Mammary epithelial cell (primary cell): ENCODE results near the gene EGLN1.

ENCODE experiments used
- EZH2 ChIP-seq: IDR thresholded peaks from 2 replicates; pipeline ENCODE4 v1.6.1; 2012; ENCODE audit warnings: low read length, inconsistent platforms, borderline replicate concordance
- TF ChIP-seq, protein P1 (sequence below), 2 donors: IDR thresholded peaks in 1 of 2; conservative IDR thresholded peaks in 1 of 2; 2 replicates each; pipeline ENCODE4 v1.5.1; 2011 to 2012; ENCODE audit warnings: inconsistent platforms in 2 of 2, low read length in 2 of 2, mild to moderate bottlenecking in 2 of 2, control low read depth in 1 of 2, low read depth in 1 of 2; ENCODE audit not compliant: insufficient read depth in 1 of 2; ENCODE audit errors: extremely low read depth in 1 of 2

DNA sequence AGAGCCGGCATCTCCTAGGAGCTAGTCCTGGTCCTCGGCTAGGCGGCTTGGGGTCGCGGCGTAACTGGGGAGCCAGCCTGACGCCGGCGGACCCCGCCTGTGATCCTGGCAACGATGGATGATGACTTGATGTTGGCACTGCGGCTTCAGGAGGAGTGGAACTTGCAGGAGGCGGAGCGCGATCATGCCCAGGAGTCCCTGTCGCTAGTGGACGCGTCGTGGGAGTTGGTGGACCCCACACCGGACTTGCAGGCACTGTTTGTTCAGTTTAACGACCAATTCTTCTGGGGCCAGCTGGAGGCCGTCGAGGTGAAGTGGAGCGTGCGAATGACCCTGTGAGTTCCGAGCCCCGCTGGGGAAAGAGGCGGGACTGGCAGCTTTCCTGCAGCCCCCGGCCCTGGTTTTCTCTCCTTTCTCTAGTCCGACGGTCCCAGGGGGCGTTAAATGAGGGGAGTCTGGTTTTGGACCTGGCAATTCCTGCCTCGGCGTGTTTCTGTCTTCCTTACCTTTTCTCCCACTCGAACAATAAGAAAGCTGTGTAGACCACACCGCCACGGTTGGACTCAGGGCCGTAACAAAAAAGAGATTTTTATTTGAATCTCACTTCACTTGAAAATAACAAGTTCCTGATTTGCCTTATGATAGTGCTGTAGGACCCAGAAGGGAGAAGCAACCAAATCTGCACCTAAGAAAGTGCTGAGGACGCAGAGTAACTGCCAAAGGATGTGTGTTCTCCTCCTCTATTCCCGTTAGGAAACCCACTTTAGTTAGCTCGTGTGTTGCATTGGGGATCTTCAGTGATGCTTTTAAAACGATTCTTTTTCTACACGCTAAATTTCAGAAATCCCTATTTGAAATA, 83.6 kb downstream of the EGLN1 start, which contains the start of gene SPRTN:
- TF ChIP-seq, protein P1, sequence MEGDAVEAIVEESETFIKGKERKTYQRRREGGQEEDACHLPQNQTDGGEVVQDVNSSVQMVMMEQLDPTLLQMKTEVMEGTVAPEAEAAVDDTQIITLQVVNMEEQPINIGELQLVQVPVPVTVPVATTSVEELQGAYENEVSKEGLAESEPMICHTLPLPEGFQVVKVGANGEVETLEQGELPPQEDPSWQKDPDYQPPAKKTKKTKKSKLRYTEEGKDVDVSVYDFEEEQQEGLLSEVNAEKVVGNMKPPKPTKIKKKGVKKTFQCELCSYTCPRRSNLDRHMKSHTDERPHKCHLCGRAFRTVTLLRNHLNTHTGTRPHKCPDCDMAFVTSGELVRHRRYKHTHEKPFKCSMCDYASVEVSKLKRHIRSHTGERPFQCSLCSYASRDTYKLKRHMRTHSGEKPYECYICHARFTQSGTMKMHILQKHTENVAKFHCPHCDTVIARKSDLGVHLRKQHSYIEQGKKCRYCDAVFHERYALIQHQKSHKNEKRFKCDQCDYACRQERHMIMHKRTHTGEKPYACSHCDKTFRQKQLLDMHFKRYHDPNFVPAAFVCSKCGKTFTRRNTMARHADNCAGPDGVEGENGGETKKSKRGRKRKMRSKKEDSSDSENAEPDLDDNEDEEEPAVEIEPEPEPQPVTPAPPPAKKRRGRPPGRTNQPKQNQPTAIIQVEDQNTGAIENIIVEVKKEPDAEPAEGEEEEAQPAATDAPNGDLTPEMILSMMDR (conservative IDR thresholded peaks at IDR 0.05 in 1 of 2, IDR thresholded peaks at IDR 0.05 in 1 of 2; ENCODE audit: extremely low read depth in 1 of 2, insufficient read depth in 1 of 2, low read depth in 1 of 2, low read length in 2 of 2): no peak
- no peak for TF ChIP-seq EZH2
